HG03520 (cell line): Measurements from ENCODE around the gene FXYD3.
"Not testable (repeated sequence)": the region's sequence is repeated elsewhere in the genome, so short reads cannot be mapped to it uniquely, and the experiment has no call there.

Experiments
- ATAC-seq: cut with Tn5 transposase; IDR thresholded peaks from one replicate; pipeline ENCODE4 v1.9.1; 2021; ENCODE audit warnings: mild to moderate bottlenecking, moderate library complexity; ENCODE audit not compliant: unreplicated experiment

Gene FXYD3

GRCh38 chr19:35123573-35123972 lies 8.0 kb downstream of the FXYD3 start:
- no peak for ATAC-seq

DNA sequence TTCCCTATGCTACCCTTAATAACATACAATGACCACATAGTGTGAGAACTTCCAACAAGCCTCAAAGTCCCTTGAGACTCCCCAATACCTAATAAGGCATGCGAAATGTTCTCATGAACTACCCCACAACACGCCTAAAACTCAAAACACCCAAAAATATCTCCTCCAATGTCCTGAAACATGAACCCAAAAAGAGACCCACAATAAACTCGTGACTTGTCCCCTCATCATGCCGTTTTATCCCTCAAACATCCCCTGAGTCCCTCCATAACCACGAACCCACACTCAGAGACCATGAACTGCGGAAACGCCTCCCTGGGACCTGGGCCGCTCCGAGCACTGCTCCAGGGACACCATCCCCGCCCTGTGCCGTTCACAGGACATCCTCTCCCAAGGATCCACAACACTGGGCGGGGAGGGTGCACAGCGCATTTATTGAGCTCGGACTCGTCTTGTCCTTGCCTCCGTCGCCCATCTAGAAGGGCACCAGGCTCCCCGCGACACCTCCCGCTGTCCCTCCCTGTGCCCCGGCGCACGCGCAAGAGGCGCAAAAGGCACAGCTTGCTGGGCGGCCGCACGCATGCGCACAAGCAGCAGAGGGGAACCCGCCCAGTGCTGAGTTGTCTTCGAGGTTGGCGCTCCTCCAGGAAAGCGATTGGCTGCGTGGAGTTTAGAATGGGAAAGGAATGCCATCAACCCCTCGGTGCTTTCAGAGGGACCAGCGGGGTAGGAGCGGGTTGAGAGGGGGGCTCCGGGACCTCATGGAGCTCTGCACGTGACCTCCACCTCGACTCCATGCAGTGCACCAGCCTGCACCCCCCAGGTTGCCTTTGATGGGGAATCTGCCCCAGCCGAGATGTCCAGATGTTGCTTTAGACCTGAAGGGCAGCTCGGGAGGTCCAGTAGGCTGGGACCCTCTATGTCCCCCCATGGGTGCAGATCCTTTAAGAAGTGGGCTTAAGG lies 8.8 kb downstream of the FXYD3 start:
- peak; percentile 74 for ATAC-seq

GRCh38 chr19:35125270-35125717 lies 9.7 kb downstream of the FXYD3 start:
- ATAC-seq = no peak

GRCh38 chr19:35125749-35126623 lies 10.4 kb downstream of the FXYD3 start:
- ATAC-seq = no peak

- no peak for ATAC-seq
These were observed 11.0 kb downstream of the FXYD3 start for GRCh38 chr19:35126624-35126959.

- no peak for ATAC-seq
These were observed 12.2 kb downstream of the FXYD3 start for GRCh38 chr19:35127871-35128270.

DNA sequence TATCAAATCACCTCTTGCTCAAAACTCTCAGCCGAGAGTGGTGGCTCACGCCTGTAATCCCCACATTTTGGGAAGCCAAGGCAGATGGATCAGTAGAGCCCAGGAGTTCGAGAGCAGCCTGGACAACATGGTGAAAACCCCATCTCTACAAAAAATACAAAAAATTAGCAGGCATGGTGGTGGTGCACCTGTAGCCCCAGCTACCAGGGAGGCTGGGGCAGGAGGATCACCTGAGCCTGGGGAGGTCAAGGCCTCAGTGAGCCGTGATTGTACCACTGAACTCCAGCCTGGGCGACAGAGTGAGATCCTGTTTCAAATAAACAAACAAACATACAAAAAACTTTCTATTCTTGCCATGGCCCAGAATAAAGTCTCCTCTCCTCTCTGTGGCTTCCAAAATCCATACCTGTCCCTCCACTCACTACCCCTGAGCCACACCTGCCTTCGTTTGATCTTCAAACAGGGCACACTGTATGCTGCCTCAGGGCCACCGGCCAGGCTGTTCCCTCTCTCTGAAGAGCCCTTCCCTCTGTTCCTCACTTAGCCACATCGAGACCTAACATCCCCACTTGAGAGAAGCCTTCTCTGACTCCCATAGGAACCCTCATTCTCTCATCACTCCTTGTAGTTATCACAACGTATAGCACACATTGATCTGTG lies 12.9 kb downstream of the FXYD3 start:
- no peak for ATAC-seq

DNA sequence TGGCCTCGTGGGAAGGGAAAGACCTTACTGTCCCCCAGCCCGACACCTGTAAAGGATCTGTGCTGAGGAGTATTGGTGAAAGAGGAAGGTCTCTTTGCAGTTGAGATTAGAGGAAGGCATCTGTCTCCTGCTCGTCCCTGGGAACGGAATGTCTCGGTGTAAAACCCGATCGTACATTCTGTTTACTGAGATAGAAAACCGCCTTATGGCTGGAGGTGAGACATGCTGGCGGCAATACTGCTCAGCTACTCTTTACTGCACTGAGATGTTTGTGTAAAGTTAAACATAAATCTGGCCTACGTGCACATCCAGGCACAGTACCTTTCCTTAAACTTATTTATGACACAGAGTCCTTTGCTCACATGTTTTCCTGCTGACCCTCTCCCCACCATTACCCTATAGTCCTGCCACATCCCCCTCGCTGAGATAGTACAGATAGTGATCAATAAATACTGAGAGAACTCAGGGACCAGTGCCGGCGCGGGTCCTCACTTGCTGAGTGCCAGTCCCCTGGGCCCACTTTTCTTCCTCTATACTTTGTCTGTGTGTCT lies 14.2 kb downstream of the FXYD3 start:
- ATAC-seq = not testable (repeated sequence)

GRCh38 chr19:35130761-35131720 lies 15.4 kb downstream of the FXYD3 start:
- no peak for ATAC-seq

DNA sequence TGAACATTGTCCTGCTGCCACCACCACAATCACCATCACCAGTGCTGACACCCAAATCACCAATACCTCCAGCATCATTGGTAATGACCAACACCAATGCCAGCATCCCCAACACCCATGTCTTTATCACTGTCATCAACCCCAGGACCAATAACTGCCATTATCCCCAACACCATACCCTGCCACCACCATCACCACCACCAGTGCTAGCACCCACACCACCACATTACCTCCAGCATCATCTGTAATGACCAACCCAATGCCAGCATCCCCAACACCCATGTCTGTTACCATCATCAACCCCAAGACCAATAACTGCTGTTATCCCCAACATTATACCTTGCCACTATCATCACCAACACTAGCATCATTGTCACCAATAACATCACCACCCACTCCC lies 16.6 kb downstream of the FXYD3 start:
- ATAC-seq = no peak

GRCh38 chr19:35133826-35134225 lies 18.2 kb downstream of the FXYD3 start:
- ATAC-seq = no peak

DNA sequence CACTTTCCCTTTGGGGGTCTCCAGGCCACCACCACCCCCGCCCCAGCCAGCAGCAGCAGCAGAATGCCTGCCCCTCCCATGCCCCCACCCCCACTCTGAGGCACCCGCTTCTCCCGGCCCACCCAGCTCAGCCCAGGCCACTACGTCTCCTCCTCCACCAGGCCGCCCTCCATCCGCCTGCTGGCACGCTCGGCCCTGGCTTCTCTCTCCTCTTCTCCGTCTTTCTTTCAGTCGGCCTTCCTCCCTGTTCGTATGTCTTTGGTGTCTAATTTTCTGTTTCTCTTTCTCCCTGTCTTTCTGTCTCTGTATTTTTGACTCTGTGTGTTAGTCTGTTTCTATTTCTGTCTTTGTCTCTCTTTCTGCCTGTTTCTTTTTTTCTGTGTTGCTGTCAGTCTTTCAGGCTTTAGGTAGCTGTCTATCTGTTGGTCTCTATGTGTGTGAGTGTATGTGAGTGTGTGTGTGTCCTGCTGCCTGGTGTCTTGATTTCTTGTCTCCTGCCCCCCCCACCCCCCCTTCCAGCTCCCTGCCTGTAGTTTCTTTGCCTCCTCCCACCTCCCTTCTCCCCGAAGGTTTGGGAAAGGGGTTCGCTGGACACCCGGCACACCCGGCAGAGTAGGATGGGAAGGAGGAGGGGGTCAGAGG lies 19.1 kb downstream of the FXYD3 start, which contains the start of gene LGI4:
Gene LGI4 (minus strand): TSS at position 459 of the 642 bp plus-strand sequence. CDS start 379 bp downstream, at position 80.
- ATAC-seq = no peak

DNA sequence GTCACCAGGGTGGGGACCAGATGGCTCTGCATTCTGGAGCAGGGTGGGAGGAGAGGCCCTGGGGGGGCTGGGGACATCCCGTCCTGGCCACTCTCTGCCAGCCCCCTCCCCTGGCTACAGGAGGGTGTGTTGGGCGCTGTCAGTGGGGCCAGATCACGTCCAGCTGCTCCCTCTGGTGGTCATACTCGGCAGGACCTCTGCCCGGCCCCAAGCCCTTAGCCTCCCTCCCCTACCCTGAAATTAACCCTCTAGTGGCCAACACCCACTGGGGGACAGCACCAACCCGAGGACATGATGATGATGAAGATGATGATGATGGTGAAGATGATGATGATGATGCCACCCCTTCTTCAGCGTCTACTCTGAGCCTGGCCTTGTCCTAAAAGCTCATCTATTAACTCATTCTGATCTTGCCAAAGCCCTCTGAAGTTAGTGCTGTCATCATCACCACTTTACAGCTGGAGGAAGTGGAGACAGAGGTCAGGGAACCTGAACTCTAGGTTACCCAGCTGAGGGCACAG lies 19.8 kb downstream of the FXYD3 start:
- no peak for ATAC-seq

DNA sequence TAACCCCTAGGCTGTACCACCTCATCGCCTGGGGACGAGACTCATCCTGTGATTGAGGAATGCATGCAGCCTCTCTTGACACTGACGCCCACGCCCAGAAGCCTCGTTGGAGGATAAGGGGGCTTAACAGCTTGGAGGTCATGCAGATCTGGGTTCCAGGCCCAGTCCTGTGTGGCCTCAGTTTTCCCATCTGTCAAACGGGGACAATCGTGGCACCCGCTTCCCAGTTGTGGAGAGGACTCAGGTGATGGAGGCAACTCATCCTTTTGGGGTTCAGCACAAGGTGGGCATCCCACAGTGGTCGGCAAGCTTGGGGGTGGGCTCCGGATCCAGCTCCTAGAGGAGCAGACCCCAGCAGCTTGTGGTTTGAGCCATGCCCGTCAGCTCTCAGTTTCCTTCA lies 20.6 kb downstream of the FXYD3 start:
- ATAC-seq = no peak

DNA sequence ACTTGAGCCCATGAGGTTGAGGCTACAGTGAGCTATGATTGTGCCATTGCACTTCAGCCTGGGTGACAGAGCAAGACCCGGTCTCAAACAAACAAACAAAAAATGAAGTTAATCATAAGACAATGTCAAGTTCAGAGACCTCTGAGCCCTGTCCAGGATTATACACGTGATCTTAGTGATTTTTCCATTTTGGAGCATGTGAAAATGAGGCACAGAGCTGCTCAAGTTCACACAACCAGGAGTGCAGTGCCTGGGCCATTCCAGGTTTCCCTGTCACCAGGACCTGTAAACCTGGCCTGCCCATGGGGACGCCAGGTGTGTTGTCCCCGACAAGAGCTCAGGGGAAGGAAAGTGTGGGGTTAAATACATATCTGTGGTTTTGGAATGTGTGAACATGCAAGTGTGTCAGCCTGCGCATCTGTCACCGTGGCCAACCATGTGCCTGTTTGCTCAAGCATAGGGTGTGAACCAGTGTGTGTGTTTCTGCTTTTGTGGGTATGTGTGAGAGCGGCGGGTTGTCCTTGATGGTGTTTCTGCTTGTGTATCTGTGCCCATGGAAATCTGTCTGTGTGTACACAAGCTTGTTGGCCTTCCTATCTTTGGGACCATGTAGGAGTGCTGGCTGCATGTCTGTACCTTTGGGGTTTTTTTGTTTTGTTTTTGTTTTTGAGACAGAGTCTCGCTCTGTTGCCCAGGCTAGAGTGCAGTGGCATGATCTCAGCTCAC lies 21.5 kb downstream of the FXYD3 start:
- no peak for ATAC-seq

DNA sequence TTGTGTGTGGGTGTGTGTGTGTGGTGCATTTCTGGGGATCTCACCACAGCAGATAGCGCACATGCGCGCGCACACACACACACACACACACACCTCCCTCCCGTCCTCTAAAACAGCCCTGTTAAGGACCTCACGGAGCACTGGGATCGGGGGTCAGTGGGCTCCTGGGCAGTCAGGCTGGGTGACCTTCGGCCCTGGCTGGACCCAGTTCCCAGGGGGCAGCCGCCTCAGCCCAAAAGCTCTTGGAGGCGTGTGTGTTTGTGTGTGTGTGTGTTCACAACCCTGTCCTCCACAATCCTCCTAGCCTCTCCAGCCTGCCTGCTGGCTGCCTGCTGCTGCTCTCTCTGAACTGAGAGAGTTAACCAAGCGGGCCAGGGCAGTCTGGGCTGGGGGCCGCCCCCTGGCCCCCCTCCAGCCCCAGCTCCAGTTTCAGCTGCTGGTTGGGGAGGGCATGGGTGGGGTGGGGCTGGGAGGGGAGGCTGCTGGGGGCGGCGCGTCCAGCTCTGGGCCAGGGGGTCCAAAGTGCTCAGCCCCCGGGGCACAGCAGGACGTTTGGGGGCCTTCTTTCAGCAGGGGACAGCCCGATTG lies 22.8 kb downstream of the FXYD3 start, which contains the start of gene FXYD1:
Gene FXYD1 (plus strand): TSS at position 520 of the 588 bp plus-strand sequence. CDS start 1,256 bp downstream, outside the sequence.
- no peak for ATAC-seq

GRCh38 chr19:35140207-35140961 lies 24.8 kb downstream of the FXYD3 start:
- ATAC-seq = no peak
